ENCODE results near the gene MCTP2.

Gene MCTP2

GRCh38 chr15:94230883-94231722 is at the start of gene MCTP2:
TSS of gene MCTP2 (plus strand) at chr15:94231561. CDS start at chr15:94298266, 66,705 bp downstream.
- no peak for DNase-seq (ENCODE audit: low spot score)

GRCh38 chr15:94182883-94183282 is 48.5 kb upstream of the MCTP2 start:
- DNase-seq (ENCODE audit: low spot score): no peak

- DNase-seq (ENCODE audit: low spot score): no peak
These were observed 45.7 kb upstream of the MCTP2 start for GRCh38 chr15:94185547-94186236.

- DNase-seq (ENCODE audit: low spot score): no peak
These were observed 44.5 kb upstream of the MCTP2 start for GRCh38 chr15:94186770-94187331.

- no peak for DNase-seq (ENCODE audit: low spot score)
These were observed 37.5 kb upstream of the MCTP2 start for GRCh38 chr15:94193906-94194305.

- DNase-seq (ENCODE audit: low spot score): no peak
These were observed 34.8 kb upstream of the MCTP2 start for GRCh38 chr15:94196531-94196930.

- no peak for DNase-seq (ENCODE audit: low spot score)
These were observed 32.7 kb upstream of the MCTP2 start for GRCh38 chr15:94198633-94199032.

- no peak for DNase-seq (ENCODE audit: low spot score)
These were observed 31.6 kb upstream of the MCTP2 start for GRCh38 chr15:94199725-94200124.

GRCh38 chr15:94203306-94203705 is 28.1 kb upstream of the MCTP2 start:
- DNase-seq (ENCODE audit: low spot score): no peak

- DNase-seq (ENCODE audit: low spot score): no peak
These were observed 26.0 kb upstream of the MCTP2 start for GRCh38 chr15:94205366-94205765.

- DNase-seq (ENCODE audit: low spot score): no peak
These were observed 24.7 kb upstream of the MCTP2 start for GRCh38 chr15:94206463-94207167.

GRCh38 chr15:94212291-94212690 is 19.1 kb upstream of the MCTP2 start:
- DNase-seq (ENCODE audit: low spot score): no peak

GRCh38 chr15:94225616-94226015 is 5.7 kb upstream of the MCTP2 start:
- DNase-seq (ENCODE audit: low spot score): no peak

- DNase-seq (ENCODE audit: low spot score): no peak
These were observed 2.8 kb upstream of the MCTP2 start for GRCh38 chr15:94228611-94229010.

GRCh38 chr15:94229591-94230369 is 1.6 kb upstream of the MCTP2 start:
- DNase-seq (ENCODE audit: low spot score): no peak

- no peak for DNase-seq (ENCODE audit: low spot score)
These were observed 904 bp upstream of the MCTP2 start for GRCh38 chr15:94230431-94230882.

- no peak for DNase-seq (ENCODE audit: low spot score)
These were observed 535 bp downstream of the MCTP2 start for GRCh38 chr15:94231723-94232468.

GRCh38 chr15:94233441-94233840 is 2.1 kb downstream of the MCTP2 start:
- no peak for DNase-seq (ENCODE audit: low spot score)

- DNase-seq (ENCODE audit: low spot score): no peak
These were observed 2.9 kb downstream of the MCTP2 start for GRCh38 chr15:94234300-94234699.

- DNase-seq (ENCODE audit: low spot score): no peak
These were observed 3.7 kb downstream of the MCTP2 start for GRCh38 chr15:94235041-94235440.

- no peak for DNase-seq (ENCODE audit: low spot score)
These were observed 4.3 kb downstream of the MCTP2 start for GRCh38 chr15:94235646-94236045.
